Measurements from ENCODE around the gene NLRP6.

NLRP6 gene

DNA sequence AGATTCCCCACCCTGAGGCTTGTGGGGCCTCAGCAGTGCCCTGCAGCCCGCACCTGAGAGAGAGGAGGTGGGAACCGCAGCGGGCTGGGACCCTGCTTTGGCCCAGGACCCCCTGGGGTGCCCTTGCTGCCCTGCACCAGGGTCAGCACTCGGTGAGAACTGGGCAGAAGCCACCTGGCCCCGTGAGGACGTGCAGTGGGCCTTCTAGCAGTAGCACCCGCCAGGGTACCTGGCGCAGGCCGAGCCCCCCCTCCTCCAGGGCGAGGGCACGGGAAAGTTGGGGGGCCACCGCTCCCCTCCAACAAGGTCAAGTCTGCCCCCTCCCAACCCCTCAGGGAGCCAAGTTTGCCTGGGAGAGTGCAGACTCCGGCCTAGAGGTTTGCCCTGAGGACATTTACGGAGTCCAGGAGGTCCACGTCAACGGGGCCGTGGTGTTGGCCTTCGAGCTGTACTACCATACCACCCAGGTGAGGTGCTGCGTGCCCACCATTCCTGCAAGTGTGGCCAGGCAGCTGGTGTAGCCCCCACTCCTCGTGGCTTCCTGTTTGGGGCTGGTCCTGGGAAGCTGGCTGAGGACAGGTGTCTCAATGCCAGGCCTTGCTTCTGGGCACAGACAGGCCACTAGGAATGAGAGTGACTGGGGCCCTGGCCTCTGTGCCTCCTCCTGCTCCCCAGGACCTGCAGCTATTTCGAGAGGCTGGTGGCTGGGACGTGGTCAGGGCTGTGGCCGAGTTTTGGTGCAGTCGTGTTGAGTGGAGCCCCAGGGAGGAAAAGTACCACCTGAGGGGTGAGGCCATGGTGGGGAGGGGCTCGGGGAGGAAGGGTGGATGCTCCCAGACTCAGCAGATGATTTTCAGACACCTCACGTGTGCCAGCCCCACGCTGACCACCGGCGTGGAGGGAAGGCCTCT, 14.3 kb downstream of the NLRP6 start:
- DNase-seq (ENCODE audit: low spot score), result no peak

GRCh38 chr11:293271-293851, 15.2 kb downstream of the NLRP6 start:
- no peak for DNase-seq (ENCODE audit: low spot score)

GRCh38 chr11:293852-294661, 15.8 kb downstream of the NLRP6 start:
- DNase-seq (ENCODE audit: low spot score), result no peak

DNA sequence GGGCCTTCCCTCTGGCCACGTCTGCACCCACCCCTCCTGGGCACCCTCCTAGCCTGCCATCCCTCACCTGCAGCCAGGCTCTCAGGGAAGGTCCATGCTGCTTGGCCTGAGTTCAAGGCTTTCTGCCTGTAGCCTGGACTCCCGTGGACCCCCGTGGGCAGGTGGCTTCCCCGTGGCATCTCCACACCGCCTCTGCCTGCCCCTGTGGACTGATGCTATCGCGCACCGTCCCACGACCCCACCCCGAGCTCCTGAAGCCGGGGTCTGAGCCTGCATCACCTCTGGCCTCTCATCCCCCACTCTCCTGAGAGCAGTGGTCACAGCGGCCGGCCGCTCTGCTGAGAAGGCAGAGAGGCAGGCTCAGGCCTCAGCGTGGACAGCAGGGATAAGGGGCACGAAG, 16.6 kb downstream of the NLRP6 start:
- DNase-seq (ENCODE audit: low spot score), result no peak

- DNase-seq (ENCODE audit: low spot score), result no peak
Observed at GRCh38 chr11:295351-296170, 17.4 kb downstream of the NLRP6 start.

- DNase-seq (ENCODE audit: low spot score), result no peak
Observed at GRCh38 chr11:296171-297050, 18.2 kb downstream of the NLRP6 start.

- no peak for DNase-seq (ENCODE audit: low spot score)
Observed at GRCh38 chr11:297051-297585, 18.9 kb downstream of the NLRP6 start.

DNA sequence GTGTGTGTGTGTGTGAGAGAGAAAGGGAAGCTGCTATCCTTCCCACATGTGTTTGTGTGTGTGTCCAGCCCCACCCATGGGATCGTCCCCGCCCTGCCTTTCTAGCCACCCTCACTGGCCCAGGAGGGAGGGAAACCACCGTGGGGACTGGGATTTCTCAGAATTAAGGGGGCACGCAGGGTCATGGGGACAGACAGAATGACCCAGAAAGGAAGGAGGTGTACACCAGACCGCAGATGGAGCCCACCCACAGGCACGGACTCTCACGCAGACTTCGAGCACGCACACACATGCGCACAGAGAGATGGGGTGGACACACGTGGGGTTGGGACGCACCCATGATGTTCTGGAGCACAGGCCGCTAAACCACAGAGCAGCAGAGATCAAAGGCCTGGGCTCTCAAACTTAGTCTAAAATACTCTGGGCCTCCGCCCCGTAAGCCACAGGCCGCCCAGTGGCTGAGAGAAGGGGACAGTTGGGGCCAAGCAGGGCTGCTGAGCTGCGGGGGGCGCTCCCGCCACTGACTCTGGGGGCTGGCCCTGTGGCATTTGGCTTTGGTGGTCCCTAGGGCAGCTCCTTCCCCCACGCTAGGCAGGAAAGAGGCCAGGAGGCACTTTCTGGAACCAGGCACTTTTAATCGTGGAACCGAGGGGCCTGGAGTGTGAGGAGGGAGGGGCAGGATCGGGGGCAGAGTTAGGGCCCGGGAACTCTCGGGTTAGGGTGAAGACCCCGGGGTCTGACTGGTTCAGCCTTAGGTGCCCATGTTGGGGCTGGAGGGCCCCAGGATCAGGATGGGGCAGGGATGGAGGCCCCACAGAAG, 19.6 kb downstream of the NLRP6 start:
- DNase-seq (ENCODE audit: low spot score), result no peak

DNA sequence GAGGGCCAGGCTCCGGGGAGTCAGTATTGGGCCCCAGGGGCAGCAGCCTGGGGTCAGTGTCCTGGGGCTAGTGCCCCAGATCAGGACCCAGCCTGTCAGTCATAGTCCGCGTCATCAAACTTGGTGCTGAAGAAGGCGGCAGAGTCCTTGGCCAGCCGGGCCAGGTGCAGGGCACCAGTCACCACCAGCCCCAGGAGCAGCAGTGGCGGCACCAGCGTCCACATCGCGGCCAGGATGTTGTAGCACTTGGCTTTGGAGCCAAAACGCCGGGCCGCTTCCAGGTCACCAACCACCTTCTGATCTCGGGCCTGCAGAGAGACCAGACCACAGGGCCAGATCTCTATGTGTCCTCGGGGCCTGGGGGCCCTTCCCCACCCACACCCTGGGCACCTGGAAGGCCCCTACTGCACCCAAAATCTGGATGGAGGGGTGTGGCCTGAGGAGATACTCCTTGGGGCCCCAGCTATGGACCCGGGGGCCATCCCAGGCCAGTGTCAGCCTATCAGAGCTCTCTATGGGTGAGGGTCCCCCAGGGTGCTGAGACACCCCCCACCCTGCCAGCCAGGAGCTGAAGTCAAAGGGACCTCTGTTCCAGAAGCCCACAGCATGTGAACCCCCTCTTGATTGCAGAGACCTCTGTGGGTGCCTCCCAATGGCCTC, 20.3 kb downstream of the NLRP6 start:
- DNase-seq (ENCODE audit: low spot score), result no peak

DNA sequence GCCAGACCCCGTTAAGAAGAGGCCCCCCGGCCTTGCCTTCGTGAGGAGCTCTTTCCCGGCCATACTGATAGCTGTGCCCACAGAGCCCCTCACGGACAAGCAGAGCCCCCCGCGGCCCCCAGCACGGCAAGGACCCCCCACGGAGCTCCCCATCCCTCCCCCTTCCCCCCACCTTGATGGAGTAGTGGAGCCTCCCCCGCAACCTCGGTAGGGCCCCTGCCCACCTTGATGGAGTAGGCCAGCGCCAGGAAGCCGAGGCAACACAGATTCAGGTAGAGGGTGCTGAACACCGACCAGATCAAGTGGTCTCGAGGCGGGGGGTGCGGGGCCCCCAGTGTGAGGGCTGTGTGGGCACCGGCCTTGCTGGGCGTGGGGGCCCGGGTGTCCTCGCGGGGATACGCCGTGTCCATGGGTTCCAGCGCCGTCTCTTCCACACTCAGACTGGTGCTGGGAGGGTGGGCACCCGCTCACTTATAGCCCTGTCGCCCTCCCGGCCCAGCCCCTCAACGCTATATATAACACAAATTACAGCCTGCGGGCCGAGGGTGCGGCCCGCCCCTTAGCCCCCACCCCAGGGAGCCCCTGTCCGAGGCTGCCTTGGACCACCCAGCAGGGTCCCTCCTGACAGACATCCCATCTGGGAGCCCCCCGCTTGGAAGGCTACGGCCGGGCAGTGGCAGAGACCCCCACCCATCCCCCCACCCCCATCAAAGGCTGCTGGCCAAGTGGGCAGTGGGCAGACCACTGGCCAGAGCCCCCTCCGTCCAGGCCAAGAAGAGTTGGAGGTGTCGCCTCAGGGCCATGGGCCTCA, 21.1 kb downstream of the NLRP6 start, which contains the start of gene IFITM5:
Gene IFITM5 (minus strand): TSS at position 446 of the 811 bp plus-strand sequence. CDS start 36 bp downstream, at position 410.
- no peak for DNase-seq (ENCODE audit: low spot score)

DNA sequence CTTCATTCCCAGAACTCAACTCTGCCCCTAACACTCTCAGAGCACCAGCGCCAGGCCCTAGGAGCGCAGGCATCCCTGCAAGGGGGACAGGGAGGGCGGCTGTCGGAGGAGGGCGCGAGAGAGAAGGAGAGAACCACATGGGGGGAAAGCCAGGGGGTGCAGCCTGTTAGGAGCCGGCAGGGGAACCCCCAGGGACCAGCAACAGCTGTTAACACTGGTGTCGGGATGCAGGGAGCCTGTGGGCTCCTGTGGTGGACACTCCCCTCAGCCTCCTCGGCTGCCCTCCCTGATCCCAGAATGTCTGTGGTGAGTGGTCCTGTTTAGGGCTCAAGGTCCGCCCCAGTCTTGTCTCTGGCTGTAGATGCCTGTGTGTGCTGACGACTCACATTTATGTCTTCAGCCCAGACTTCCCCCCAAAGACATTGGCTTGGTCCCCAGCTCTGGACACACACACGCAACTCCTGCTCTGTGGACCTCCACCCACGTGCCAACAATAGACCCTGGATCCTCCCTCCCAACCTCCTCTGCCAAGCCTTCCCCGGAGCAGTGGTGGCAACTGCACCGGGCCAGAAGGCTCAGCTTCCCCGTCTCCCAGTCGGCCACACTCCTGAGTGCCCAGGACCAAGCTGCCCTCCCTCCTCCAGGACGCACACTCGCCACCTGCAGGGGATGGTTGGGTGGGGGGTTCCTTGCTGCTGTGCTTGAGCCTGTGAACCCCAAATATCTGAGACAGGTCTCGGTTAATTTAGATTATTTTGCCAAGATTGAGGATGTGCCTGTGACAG, 21.9 kb downstream of the NLRP6 start:
- no peak for DNase-seq (ENCODE audit: low spot score)

- no peak for DNase-seq (ENCODE audit: low spot score)
Observed at GRCh38 chr11:303363-303762, 25.2 kb downstream of the NLRP6 start.

- DNase-seq (ENCODE audit: low spot score), result no peak
Observed at GRCh38 chr11:304061-304506, 25.9 kb downstream of the NLRP6 start.

GRCh38 chr11:304915-305843, 27.0 kb downstream of the NLRP6 start:
- no peak for DNase-seq (ENCODE audit: low spot score)

GRCh38 chr11:305844-306211, 27.6 kb downstream of the NLRP6 start:
- DNase-seq (ENCODE audit: low spot score), result no peak

All from SK-N-DZ (cell line).